ENCODE data around the gene IFNB1.

DNA sequence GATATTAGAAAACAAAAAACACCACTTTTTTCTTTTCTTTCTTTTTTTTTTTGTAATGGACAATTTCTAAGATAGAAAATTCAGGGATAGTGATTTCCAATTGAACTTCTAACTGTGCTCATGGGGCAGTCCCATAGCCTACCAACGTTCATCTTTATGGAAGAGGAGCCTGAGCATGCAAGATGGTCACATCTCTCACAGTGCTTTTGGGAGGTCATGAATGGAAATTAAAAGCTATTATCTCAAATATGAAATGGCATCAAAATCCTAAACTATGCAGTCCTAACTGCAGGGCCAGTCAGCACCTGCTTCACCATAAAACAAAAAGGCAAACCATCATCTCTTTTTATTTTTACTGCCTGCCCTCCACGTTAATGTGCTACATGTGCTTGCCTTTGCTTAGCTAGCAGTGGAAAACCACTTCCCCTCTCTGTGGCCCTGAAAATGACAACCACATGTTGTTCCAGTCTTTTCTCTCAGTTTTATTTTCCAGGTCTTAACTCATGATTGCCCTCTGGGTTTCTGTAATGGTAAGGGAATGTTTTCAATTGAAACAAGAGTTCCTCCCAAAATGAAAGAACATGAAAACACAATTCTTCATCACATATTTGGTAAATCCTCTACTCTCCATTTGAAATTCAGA is 16.7 kb downstream of the IFNB1 start:
- TF ChIP-seq, protein P1, sequence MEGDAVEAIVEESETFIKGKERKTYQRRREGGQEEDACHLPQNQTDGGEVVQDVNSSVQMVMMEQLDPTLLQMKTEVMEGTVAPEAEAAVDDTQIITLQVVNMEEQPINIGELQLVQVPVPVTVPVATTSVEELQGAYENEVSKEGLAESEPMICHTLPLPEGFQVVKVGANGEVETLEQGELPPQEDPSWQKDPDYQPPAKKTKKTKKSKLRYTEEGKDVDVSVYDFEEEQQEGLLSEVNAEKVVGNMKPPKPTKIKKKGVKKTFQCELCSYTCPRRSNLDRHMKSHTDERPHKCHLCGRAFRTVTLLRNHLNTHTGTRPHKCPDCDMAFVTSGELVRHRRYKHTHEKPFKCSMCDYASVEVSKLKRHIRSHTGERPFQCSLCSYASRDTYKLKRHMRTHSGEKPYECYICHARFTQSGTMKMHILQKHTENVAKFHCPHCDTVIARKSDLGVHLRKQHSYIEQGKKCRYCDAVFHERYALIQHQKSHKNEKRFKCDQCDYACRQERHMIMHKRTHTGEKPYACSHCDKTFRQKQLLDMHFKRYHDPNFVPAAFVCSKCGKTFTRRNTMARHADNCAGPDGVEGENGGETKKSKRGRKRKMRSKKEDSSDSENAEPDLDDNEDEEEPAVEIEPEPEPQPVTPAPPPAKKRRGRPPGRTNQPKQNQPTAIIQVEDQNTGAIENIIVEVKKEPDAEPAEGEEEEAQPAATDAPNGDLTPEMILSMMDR (IDR thresholded peaks at IDR 0.05): no peak
- no peak for TF ChIP-seq EZH2 (IDR thresholded peaks at IDR 0.05)

All from neural progenitor cell (in vitro differentiated cells).